GM21360 (cell line): ENCODE data around the gene ZBTB1.
A peak's percentile ranks its signal among the peaks of the same experiment; 100 is the strongest.
"Not testable (repeated sequence)": the region's sequence is repeated elsewhere in the genome, so short reads cannot be mapped to it uniquely, and the experiment has no call there.

ENCODE experiments used
- ATAC-seq: cut with Tn5 transposase; IDR thresholded peaks from one replicate; pipeline ENCODE4 v1.9.1; 2021; ENCODE audit warnings: mild to moderate bottlenecking, moderate library complexity; ENCODE audit not compliant: unreplicated experiment

ZBTB1 gene

GRCh38 chr14:64522591-64523355 lies 18.2 kb downstream of the ZBTB1 start:
- ATAC-seq = no peak

GRCh38 chr14:64525354-64525753 lies 20.8 kb downstream of the ZBTB1 start:
- ATAC-seq = no peak

- ATAC-seq = no peak
These were observed 27.0 kb downstream of the ZBTB1 start for GRCh38 chr14:64531567-64531966.

GRCh38 chr14:64536488-64537245 lies 32.1 kb downstream of the ZBTB1 start:
- ATAC-seq = no peak

- ATAC-seq = peak; percentile 90
These were observed 35.9 kb downstream of the ZBTB1 start, which contains the start of gene HSPA2 for GRCh38 chr14:64540208-64541202. TSS of gene HSPA2 (plus strand) at chr14:64540741. CDS start at chr14:64540850, 109 bp downstream.

GRCh38 chr14:64541261-64541971 lies 36.8 kb downstream of the ZBTB1 start:
- ATAC-seq = no peak

GRCh38 chr14:64541972-64542835 lies 37.6 kb downstream of the ZBTB1 start:
- no peak for ATAC-seq

GRCh38 chr14:64542836-64543201 lies 38.2 kb downstream of the ZBTB1 start:
- ATAC-seq = no peak

GRCh38 chr14:64544607-64545312 lies 40.2 kb downstream of the ZBTB1 start:
- no peak for ATAC-seq

GRCh38 chr14:64549016-64549415 lies 44.4 kb downstream of the ZBTB1 start:
- ATAC-seq = no peak

- ATAC-seq = no peak
These were observed 45.4 kb downstream of the ZBTB1 start, which contains the start of gene PPP1R36 for GRCh38 chr14:64549791-64550620. TSS of gene PPP1R36 (plus strand) at chr14:64549961. CDS start at chr14:64549998, 37 bp downstream.

- ATAC-seq = no peak
These were observed 46.2 kb downstream of the ZBTB1 start for GRCh38 chr14:64550621-64551333.

- no peak for ATAC-seq
These were observed 50.0 kb downstream of the ZBTB1 start for GRCh38 chr14:64554556-64554955.

- ATAC-seq = no peak
These were observed 52.0 kb downstream of the ZBTB1 start for GRCh38 chr14:64556526-64556925.

GRCh38 chr14:64558216-64558615 lies 53.6 kb downstream of the ZBTB1 start:
- not testable (repeated sequence) for ATAC-seq

GRCh38 chr14:64561631-64562030 lies 57.1 kb downstream of the ZBTB1 start:
- no peak for ATAC-seq

GRCh38 chr14:64562436-64562835 lies 57.9 kb downstream of the ZBTB1 start:
- no peak for ATAC-seq
